ENCODE results near the gene CHCHD3.

- TF ChIP-seq CTCF (IDR thresholded peaks at IDR 0.05; ENCODE audit: low read depth, low read length, missing input control), result no peak
- TF ChIP-seq SP1 (IDR thresholded peaks at IDR 0.05), result no peak
- TF ChIP-seq MAX (IDR thresholded peaks at IDR 0.05), result no peak
- no peak for TF ChIP-seq TAF1 (conservative IDR thresholded peaks at IDR 0.05)
- no peak for TF ChIP-seq ATF3 (IDR thresholded peaks at IDR 0.05)
- no peak for TF ChIP-seq RAD21 (IDR thresholded peaks at IDR 0.05)
- TF ChIP-seq ZBTB33 (IDR thresholded peaks at IDR 0.05), result no peak
- no peak for TF ChIP-seq EGR1 (IDR thresholded peaks at IDR 0.05; ENCODE audit: low read depth in 2 of 2)
- no peak for TF ChIP-seq FOXA1 (IDR thresholded peaks at IDR 0.05)
- no peak for TF ChIP-seq GABPA (IDR thresholded peaks at IDR 0.05 in 1 of 2, conservative IDR thresholded peaks at IDR 0.05 in 1 of 2)
Observed at GRCh38 chr7:132847376-132847775, 234.5 kb downstream of the CHCHD3 start.

Data from liver (tissue), 3 donors.